Aorta (tissue), 5 donors: ENCODE results near the gene SMYD5. TPM values are rescaled to one million over a fixed set of nuclear protein-coding genes. Genes with fewer than 3 reads are reported as not detected.

Source experiments
- ATAC-seq: fragments of 200-7000 bp; cut with Tn5 transposase; one replicate; pipeline ENCODE4 v1.9.1; 2022; ENCODE audit warnings: moderate library complexity; ENCODE audit not compliant: low FRiP score
- DNase-seq, 2 donors: peaks; one replicate each; pipeline ENCODE4 v3.0.0-alpha.2; 2020
- H3K27ac ChIP-seq, 2 donors: one replicate each; pipeline ENCODE4 v1.5.1; 2013; ENCODE audit warnings: low read length in 2 of 2, mild to moderate bottlenecking in 2 of 2, moderate library complexity in 2 of 2, control low read depth in 1 of 2, inconsistent platforms in 1 of 2, low read depth in 1 of 2
- H3K27me3 ChIP-seq, 2 donors: one replicate each; pipeline ENCODE4 v1.6.1; 2013; ENCODE audit warnings: control low read depth in 1 of 2, low read length in 1 of 2, mild to moderate bottlenecking in 1 of 2, moderate library complexity in 1 of 2; ENCODE audit not compliant: insufficient read depth in 2 of 2, control insufficient read depth in 1 of 2
- H3K36me3 ChIP-seq, 2 donors: one replicate each; pipeline ENCODE4 v1.6.1; 2013; ENCODE audit warnings: control low read depth in 1 of 2, low read length in 1 of 2, mild to moderate bottlenecking in 1 of 2; ENCODE audit not compliant: insufficient read depth in 2 of 2, control insufficient read depth in 1 of 2
- H3K4me1 ChIP-seq, 2 donors: one replicate each; pipeline ENCODE4 v1.6.1; 2013; ENCODE audit warnings: low read length in 2 of 2, control low read depth in 1 of 2, mild to moderate bottlenecking in 1 of 2, moderate library complexity in 1 of 2; ENCODE audit not compliant: insufficient read depth in 2 of 2, control insufficient read depth in 1 of 2
- H3K4me3 ChIP-seq, 2 donors: one replicate each; pipeline ENCODE4 v1.5.1; 2013; ENCODE audit warnings: low read length in 2 of 2, control low read depth in 1 of 2, mild to moderate bottlenecking in 1 of 2
- H3K9me3 ChIP-seq: one replicate; pipeline ENCODE4 v1.6.1; 2013; ENCODE audit warnings: mild to moderate bottlenecking, low read length; ENCODE audit not compliant: control insufficient read depth
- WGBS, 2 donors: extraction: QIAGEN DNeasy Blood & Tissue Kit; methylation state at CpG; one replicate each; pipeline ENCODE4 v1.1.7; 2013; 5-methylcytosine and 5-hydroxymethylcytosine counted together
- intact Hi-C, 2 donors: fragments of 100-400 bp; cut with DNase I; formaldehyde crosslinking; loops; one replicate each; pipeline versions ENCODE4 v1.14.2 to v1.15.0; 2022
- polyA plus RNA-seq, 2 donors: library from polyadenylated mRNA; stranded (reverse); fragments of 200-250 nt; gene quantifications; one replicate each; pipeline ENCODE4 v1.2.3, GENCODE V29; 2013
- total RNA-seq, 2 donors: library from RNA; stranded (reverse); fragmentation: NEBNext Ultra II Directional; extraction: Animal tissue kit (Norgen Biotek cat#: 25700); gene quantifications; one replicate each; pipeline ENCODE4 v1.2.1, GENCODE V29; 2021
- donor health status: healthy with polysubstance abuse.
- donor health status: Bipolar disorder and iron deficiency.
- donor health status: DM: no; HTN: no; CAD: no.
- donor health status: DM: no; HTN: no; CAD: no.
- donor health status: DM: yes; HTN: yes; CAD: no.

The SMYD5 gene
- total and polyA plus RNA-seq, 4 donors = 4.3 to 23.0 (median 17.6) TPM

GRCh38 chr2:73174941-73175662 lies 38.9 kb upstream of the SMYD5 start:
- Histone ChIP-seq H3K4me3 (no peak overlapping the region), H3K4me1 (no peaks in the 10 kb centered on the region), H3K9me3 (no peaks in the 10 kb centered on the region), H3K36me3 (no peaks in the 10 kb centered on the region), H3K27me3 (no peaks in the 10 kb centered on the region), H3K27ac (no peak overlapping the region)
- intact Hi-C loops = loop anchor here (5.0 to 10.0 kb wide), 3 partner anchors 183 to 400 kb away; no protein-coding TSS in a partner anchor
- DNase-seq = no peak
- ATAC-seq = no peak
- WGBS, 2 donors = 34 to 41% methylated on average over 25 of the region's 25 CpGs

GRCh38 chr2:73175663-73176204 lies 38.3 kb upstream of the SMYD5 start:
- H3K9me3 ChIP-seq = no peaks in the 10 kb centered on the region
- H3K4me3 ChIP-seq = peak overlapping the region in 1 of 2 donors; percentile 4
- no peak overlapping the region for H3K27ac ChIP-seq
- no peaks in the 10 kb centered on the region for H3K4me1 ChIP-seq
- DNase-seq (peak; percentile 87 to 94), ATAC-seq (peak; percentile 55)
- intact Hi-C loops = loop anchor here (2.0 to 10.0 kb wide), 4 partner anchors 59 to 401 kb away; partner anchors contain the start of gene CCT7 (in 1 of the 2)
- H3K36me3 ChIP-seq = no peaks in the 10 kb centered on the region
- H3K27me3 ChIP-seq = no peaks in the 10 kb centered on the region
- 0 to 1% methylated on average over 41 to 59 of the region's 59 CpGs for WGBS, 2 donors

- no peaks in the 10 kb centered on the region for H3K4me1 ChIP-seq
- ATAC-seq (peak; percentile 44), DNase-seq (peak in 1 of 2 donors; percentile 58)
- 3 to 5% methylated on average over 30 to 31 of the region's 31 CpGs for WGBS, 2 donors
- intact Hi-C loops = loop anchor here (2.0 to 10.0 kb wide), 4 partner anchors 58 to 402 kb away; partner anchors contain the start of gene CCT7 (in 1 of the 2)
- no peaks in the 10 kb centered on the region for H3K9me3 ChIP-seq
- H3K36me3 ChIP-seq = no peaks in the 10 kb centered on the region
- H3K27me3 ChIP-seq = no peaks in the 10 kb centered on the region
- peak overlapping the region; percentile 2 to 8 for H3K4me3 ChIP-seq
- peak overlapping the region in 1 of 2 donors; percentile 28 for H3K27ac ChIP-seq
Measured at GRCh38 chr2:73176205-73176880, 37.7 kb upstream of the SMYD5 start.

- no peaks in the 10 kb centered on the region for H3K36me3 ChIP-seq
- H3K4me1 ChIP-seq = no peaks in the 10 kb centered on the region
- no peaks in the 10 kb centered on the region for H3K27me3 ChIP-seq
- DNase-seq (peak; percentile 94 to 98), ATAC-seq (peak; percentile 97)
- H3K9me3 ChIP-seq = no peaks in the 10 kb centered on the region
- WGBS, 2 donors = 1 to 2% methylated on average over 55 to 56 of the region's 56 CpGs
- intact Hi-C loops = loop anchor here (1.0 to 10.0 kb wide), 6 partner anchors 35 to 402 kb away; partner anchors contain the start of gene CCT7 (in 1 of the 2)
- peak overlapping the region; percentile 2 to 8 for H3K4me3 ChIP-seq
- peak overlapping the region in 1 of 2 donors; percentile 28 for H3K27ac ChIP-seq
Measured at GRCh38 chr2:73176881-73177644, 37.0 kb upstream of the SMYD5 start.

GRCh38 chr2:73177645-73178255 lies 36.3 kb upstream of the SMYD5 start:
- Histone ChIP-seq H3K9me3 (no peaks in the 10 kb centered on the region), H3K27ac (no peak overlapping the region), H3K27me3 (no peaks in the 10 kb centered on the region), H3K4me3 (no peak overlapping the region), H3K36me3 (no peaks in the 10 kb centered on the region), H3K4me1 (no peaks in the 10 kb centered on the region)
- intact Hi-C loops = loop anchor here (1.0 to 10.0 kb wide), 6 partner anchors 35 to 403 kb away; partner anchors contain the start of gene CCT7 (in 1 of the 2)
- ATAC-seq = no peak
- DNase-seq = no peak
- 11 to 14% methylated on average over 11 to 12 of the region's 12 CpGs for WGBS, 2 donors

- Histone ChIP-seq H3K36me3 (no peaks in the 10 kb centered on the region), H3K27ac (no peak overlapping the region), H3K27me3 (no peaks in the 10 kb centered on the region), H3K4me1 (no peaks in the 10 kb centered on the region), H3K4me3 (no peak overlapping the region), H3K9me3 (peaks cover 2% of the 10 kb centered on the region)
- ATAC-seq = no peak
- intact Hi-C loops = no loop called here
- no peak for DNase-seq
- WGBS, 2 donors = 88 to 91% methylated on average over 2 of the region's 2 CpGs
Measured at GRCh38 chr2:73185965-73186364, 28.1 kb upstream of the SMYD5 start.

- peak; percentile 11 for ATAC-seq
- H3K27me3 ChIP-seq = no peaks in the 10 kb centered on the region
- no peaks in the 10 kb centered on the region for H3K4me1 ChIP-seq
- no peaks in the 10 kb centered on the region for H3K36me3 ChIP-seq
- DNase-seq = no peak
- H3K4me3 ChIP-seq = no peak overlapping the region
- peaks cover 2% of the 10 kb centered on the region for H3K9me3 ChIP-seq
- H3K27ac ChIP-seq = no peak overlapping the region
- 53 to 58% methylated on average over 2 of the region's 2 CpGs for WGBS, 2 donors
- intact Hi-C loops = no loop called here
Measured at GRCh38 chr2:73187549-73187948, 26.5 kb upstream of the SMYD5 start.

GRCh38 chr2:73197579-73197978 lies 16.5 kb upstream of the SMYD5 start:
- Histone ChIP-seq H3K4me3 (no peak overlapping the region), H3K4me1 (no peaks in the 10 kb centered on the region), H3K27ac (no peak overlapping the region), H3K27me3 (peaks cover 0 to 2% of the 10 kb centered on the region in 2 donors), H3K9me3 (no peaks in the 10 kb centered on the region), H3K36me3 (no peaks in the 10 kb centered on the region)
- ATAC-seq (no peak), DNase-seq (no peak)
- intact Hi-C loops = no loop called here
